ENCODE results near the gene MED12L.

MED12L gene

DNA sequence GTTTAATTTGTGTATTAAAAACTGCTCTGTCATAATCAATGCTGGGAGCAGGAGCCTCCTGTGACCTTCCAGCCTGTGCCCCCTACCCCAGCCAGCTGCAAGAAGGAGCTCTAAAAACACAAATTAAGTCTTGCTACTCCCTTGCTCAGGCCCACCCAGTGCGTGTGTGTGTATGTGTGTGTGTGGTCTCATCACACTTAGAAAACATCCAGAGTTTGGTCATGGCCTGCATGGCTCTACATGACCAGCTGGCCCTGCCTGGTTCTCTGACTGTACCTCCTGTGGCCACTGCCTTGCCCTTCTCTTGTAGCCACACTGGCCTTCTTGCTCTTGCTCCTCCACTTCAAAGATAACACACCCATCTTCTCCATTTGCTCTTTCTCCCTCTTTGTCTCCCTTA lies 179.1 kb downstream of the MED12L start:
- DNase-seq, result no peak

DNA sequence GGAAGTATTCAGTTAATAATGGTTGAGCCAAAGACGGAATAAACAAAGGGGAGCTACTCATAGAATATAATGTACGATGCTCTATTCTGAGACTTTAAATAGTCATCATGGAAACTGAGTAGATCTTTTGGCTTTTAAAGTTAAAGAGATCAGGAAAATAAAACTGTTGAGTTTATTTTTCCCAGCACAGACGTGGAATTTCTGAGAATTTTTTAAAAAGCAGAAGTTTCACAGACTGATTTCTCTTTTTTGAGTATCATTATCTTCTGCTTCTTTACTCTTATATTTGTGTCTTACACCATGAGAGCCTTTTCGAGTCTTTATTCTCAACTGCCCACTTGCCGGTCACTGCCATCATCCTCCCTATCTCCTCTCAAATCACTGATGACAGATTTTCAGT lies 179.7 kb downstream of the MED12L start:
- no peak for DNase-seq

DNA sequence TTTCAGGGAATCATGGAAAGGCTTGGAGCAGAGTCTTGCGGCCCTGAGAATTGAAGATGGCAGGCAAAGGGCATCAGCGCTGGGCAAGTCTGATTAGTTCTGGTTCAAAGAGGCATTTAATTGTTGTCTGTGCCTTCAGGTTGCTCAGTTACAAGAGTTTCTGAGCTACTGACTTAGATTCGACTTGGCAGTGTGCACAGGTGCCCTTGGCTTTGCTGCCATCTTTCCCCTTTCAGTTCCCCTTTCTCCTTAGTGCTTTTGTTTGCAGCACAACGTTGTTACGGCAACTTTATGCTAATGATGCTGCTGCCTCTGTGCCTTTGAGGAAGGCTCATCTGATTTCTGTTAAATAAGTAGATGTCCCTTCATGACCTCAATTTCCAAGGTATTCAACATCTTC lies 180.4 kb downstream of the MED12L start:
- DNase-seq, result peak; percentile 37

DNA sequence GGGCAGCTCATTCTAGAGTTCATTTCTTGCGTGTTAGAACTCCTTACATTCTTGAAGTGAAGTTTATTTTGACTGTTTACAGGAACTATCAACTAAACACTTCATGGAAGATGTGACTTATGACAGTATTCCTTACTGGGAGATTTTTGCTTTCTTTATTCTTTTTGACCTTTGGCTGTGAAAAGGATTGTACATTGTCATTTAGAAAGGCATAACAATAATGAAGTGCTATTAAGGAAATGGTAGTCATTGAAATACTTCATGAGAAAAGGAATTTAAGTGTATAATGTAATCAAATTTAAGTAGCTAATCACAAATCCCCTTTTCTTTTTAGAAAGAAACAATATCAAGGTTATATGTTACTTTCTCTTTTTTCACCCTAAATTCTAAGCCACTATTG lies 181.6 kb downstream of the MED12L start:
- no peak for DNase-seq

DNA sequence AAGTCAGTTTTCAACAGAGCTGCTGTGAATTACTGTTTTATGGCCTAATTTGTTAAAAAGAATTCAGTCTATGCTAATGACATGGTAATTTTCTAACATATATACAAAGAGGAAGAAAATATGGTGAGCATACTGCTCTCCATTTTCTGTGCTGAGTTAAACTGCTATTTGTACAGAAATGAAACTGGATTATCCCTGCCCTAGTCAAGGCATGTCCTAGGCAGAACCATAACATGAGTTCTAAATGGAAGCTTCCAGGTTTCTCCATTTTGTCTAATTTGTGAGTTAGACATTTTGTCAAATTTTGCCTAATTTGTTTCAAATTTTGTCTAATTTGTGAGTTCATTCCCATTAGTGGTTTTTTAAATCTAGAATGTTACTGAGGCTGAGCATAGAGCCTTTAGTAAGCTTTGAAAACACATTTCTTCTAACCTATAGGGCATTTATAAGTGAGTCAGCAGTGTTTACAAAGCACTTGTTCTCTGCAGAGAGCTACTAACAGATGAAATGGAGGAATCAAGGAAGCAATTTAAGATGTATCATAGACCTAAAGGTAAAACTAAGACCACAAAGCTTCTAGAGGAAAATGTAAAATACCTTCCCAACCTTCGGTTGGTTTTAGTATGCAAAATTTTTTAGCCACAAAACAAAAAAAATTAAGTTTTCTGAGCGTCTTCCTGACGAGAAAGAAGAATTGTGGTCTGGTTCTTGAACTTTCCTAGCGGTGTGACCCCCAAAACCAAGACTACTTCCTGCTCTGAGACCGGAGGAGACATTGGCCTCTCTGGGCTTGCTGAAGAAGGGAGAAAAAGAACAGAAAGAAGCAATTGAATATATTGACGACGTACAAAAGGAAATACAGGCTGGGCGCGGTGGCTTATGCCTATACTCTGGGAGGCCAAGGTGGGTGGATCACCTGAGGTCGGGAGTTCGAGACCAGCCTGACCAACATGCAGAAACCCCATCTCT lies 183.1 kb downstream of the MED12L start:
- DNase-seq, result no peak

DNA sequence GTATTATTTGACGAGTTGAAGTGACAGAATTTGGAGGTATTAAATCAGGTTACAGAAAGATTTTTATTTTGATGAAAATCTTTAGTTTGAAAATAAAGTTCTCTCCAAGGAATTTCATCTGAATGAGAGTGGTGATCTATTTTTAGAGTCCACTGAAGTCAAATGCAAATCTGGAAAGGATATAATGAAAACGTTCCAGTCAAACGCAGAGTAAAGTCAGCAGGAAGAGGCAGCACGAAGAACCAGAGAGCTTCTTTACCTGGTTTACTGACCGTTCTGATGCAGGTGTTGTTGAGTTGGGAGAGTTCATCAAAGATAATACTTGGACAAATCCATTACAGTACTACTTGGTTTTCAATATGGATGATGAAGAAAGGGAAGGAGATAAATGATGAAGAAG lies 184.2 kb downstream of the MED12L start:
- no peak for DNase-seq

DNA sequence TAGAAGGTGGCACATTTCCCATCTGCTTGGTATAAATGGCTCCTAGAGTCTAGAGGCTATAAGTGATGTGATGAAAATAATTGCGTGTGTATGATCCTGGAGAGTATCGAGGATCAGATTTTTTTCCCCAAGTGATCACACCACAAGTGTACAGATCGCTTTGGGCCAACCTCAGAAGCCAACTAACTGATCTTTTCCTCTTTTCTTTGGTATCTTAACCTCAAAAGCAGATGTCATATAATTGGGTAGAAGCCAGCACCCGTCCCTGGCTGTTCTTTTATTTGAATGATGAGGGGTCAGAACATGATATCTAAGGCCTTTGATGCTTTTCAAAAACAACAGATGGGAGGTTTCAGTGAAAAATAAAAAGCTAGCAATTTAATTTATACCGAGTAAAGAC lies 189.6 kb downstream of the MED12L start:
- DNase-seq, result no peak

DNA sequence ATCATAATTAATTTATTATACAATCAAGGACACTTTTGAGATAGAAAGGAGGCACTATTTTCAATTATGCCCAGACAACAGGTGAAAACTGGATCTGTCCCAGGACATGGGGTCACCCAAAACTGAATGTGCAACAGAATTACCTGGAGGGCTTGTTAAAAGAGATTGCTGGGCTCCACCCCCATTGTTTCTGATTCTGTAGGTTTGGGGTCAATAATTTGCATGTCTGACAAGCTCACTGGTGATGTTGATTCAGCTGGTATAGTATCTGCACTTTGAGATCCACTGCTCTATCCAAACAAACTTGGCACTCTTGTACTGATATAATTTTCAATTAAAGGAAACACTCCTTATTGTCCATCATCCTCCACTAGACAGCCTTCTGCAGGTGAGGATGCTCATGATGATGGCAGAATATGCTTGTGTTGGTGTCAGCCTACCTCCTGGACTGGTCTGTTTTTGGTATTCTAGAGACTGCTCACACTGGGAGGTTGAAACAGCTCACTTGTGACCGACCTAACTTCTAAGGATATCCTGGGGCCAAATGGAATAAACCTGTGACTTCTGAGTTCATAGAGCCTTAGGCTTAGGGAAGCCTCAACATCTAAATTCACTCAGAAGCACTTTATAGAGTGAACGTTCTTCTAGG lies 190.7 kb downstream of the MED12L start:
- no peak for DNase-seq

DNA sequence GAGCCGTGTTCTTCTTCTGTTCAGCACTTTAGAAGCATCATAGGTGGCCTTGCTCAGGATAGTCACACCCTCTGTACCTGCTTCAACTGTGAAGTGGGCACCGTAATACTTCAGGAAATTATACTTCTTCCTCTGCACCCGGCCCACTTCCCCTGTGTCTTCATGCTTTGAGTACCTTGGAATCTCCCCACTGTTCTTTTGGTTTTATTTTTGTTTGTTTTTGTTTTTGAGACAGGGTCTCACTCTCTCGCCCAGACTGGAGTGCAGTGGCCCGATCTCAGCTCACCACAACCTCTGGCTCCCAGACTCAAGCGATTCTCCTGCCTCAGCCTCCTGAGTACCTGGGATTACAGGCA lies 191.2 kb downstream of the MED12L start:
- DNase-seq, result no peak

DNA sequence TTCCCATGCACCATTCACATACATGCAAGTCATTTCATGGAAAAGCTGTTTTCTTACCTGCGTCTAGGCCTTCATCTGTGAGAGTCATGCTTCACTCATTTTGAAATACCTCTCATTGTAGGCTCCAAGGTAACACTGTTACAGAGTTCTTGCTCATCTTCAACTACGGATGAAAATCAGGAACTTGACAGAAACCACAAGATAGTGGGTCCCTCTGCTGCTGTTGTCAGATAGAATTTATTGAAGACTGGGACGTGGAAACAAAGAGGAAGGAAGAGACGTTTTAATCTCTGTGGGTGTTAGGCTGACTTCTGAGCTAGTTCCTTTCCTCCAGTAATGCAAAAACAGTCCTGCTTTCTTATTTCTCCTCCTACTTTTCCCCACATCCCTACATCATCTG lies 192.8 kb downstream of the MED12L start, which contains the start of gene P2RY14:
P2RY14 (minus strand) TSS at position 313 of the 400 bp plus-strand sequence. CDS start 64,226 bp downstream, outside the sequence.
- DNase-seq, result no peak

DNA sequence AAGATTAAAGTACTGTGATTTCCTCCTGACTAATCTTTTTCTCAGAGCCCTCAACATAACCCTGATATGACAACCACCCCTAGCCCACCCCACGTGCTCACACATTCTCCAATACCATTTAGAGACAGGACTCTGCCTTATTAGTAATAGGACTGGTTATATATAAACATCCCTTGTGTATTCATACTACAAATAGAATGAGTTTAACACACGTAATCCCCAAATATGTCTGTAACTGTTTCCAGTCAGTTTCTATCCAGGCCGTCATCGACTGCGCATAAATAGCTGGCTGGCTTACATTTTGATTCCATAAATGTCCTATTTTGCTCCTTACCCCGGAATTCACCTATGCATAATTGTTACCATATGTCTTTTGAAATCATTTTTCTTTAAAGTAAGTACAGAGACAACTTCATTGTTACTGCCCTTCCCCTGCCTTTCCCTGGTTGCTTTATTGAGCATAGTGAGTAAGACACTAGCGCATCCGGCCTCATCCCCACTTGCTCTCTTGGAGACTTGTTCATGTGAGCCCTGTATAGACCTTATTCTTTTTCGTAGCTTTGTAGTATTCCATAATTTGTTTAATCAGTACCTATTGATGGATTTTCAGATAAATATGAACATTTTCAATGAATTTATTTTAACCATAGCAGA lies 196.3 kb downstream of the MED12L start:
- peak; percentile 59 for DNase-seq

DNA sequence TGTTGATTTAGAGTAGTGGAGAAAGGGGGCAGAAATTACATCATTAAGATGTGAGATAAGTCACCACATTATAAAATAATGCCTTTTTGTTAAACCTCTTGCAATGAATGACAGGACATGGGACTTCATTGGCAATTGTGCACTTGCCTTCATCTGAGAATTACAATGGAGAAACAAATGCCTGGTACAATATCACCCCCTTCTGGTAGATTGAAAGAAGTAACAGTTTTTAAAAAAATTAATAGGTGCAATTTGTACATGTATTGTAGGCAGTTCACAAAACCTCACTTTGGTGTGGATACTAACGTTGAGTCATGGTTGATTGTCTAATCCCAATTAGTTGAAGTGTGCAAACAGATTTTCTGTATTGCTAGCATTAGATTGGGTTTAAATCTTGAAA lies 197.5 kb downstream of the MED12L start:
- DNase-seq, result no peak

DNA sequence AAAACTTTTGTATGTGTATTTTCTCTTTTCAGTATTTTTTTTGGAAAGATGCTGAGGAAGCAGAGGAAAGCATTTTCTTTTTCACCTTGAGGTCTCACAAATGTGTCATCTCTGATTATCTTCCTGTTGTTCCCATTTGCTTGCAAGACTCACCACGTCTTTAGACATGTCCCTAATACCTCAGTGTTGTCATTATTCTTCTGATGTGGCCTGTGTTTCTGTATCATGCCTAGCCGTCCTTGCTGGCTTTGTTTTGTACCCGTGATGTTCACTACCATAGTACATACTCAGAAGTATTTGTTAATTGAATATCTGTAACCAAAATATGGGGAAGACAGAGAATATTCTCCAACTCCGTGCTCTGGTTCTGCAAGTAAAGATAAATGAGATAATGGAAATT lies 197.9 kb downstream of the MED12L start:
- no peak for DNase-seq

DNA sequence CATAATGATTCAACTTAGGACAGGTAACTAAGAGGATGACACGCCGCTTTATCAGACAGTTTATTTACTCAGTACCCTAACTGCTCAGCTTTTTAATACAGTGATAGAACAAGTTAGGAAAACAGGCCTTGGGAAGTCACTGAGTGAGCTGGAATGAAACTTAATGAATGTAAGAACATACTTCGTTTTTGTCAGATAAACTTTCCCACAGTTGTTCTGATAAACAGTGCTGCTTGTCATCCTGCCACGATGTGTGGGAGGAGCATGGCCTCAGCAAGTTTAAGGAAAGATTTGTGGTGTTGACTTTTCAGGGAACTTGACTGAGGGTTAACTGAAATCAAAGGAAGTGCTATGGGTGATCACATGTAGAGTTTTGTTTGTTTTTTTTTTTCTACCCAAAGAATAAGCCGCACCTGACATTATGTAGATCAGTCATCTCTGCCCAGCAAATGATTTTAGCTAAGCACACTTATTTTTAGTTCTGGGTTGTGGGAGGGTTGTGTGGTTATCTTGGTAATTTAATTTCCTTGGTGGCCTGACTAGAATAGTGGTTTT lies 198.5 kb downstream of the MED12L start:
- DNase-seq, result no peak

DNA sequence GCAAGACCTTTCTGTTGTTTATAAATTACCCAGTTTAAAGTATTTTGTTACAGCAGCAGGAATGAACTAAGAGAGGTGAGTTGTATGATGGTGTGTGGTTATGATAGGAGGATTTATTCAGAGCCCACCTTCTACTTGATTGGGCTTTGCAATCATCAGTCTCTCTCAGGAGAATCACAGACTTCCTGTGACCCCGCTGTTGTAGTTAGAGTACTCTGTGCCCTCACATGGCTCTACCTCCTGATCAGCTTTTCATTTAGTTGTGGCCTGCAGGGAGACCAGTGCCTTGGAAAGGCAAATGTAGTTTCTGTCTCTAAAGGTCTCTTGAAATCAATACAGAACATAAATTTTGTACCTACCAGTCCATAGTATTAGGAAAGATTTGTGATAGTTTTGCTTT lies 200.5 kb downstream of the MED12L start:
- DNase-seq, result no peak

DNA sequence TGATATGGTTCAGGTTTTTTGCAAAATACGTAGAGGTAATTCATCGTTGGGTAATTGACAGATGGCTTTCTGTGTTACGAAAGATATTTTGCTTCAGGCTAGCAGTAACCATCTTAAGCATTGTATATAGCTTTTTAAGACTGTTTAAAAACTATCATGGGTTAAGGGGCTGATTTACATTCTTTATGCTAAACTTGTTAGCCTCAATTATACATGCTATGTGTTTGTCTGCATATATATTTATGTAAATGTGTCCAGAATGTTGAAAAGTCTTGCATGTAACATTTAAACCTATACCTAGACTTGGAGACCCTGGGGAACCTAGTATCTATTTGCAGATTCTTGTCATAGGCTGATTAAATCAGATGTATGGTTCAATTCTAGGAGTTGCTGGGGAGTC lies 204.0 kb downstream of the MED12L start:
- DNase-seq, result no peak

DNA sequence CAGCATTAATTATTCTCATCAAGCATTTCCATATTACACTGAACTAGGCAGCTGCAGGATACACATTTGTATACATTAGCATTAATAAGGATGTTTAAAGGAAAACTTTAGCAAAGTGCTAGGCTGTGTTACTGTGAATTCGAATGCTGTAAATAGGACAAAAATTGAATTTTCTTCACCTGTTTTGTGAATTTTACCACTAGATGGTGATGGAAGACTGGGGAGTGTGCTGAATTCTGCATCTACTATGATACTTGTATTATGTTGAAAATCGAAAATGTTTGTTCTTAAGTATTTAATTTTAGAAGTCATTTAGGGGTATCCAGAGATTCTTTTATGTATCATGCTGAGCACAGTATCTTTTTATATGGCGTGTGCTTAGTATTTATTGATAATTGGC lies 205.2 kb downstream of the MED12L start:
- no peak for DNase-seq

DNA sequence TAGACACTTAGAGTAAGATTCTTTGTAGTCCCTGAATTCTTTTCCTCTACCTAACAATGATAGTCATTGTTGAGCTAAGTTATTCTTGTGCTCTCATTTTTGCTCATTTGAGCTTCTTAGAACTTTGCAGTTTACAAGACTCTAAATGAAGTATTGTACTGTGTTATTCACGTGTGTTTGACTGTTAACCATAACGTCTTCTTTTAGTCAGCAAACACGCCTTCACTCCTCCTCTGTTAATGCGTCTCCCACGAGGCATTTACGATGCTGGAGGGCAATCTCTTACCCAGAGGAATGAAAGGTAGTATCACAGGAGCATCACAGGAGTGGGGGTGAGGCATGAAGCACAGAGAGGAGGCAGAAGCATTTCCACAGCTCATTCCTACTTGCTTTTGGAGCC lies 207.7 kb downstream of the MED12L start:
- no peak for DNase-seq

DNA sequence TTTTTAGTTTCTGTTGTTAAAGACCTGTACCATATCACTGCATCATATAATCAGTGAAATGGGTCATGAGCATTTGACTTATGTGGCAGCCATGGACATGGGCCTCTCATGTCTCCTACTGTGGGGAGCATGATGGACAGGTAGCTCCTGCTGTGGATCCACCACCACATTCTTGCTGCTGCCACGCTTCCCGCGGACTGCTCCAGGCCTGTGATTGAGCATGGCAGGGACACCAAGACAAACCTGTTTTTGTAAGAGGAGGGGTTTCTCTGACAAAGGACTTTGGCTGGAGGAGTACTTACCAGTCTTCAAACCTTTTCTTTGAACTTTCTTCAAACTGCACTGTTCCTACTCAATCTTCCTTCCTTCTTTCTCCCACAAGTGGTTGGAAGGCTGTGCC lies 210.8 kb downstream of the MED12L start:
- DNase-seq, result no peak

DNA sequence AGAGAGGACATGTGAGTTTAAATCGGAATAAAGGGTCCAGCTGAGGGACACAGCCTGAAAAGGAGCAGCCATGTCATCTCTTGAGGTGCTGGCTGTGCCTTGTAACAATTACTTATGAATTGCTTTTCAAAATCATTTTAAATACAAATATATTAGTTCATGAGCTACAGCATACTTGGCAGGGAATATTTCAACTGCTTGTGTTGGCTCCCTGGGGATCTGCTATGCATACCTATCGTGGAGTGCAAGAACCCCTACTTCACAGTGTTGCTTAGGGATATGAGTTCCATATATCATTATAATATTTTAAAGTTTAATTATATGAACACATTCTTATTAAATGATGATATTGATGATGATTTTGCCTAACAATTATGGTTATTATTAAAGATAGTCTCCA lies 212.0 kb downstream of the MED12L start:
- DNase-seq, result no peak

DNA sequence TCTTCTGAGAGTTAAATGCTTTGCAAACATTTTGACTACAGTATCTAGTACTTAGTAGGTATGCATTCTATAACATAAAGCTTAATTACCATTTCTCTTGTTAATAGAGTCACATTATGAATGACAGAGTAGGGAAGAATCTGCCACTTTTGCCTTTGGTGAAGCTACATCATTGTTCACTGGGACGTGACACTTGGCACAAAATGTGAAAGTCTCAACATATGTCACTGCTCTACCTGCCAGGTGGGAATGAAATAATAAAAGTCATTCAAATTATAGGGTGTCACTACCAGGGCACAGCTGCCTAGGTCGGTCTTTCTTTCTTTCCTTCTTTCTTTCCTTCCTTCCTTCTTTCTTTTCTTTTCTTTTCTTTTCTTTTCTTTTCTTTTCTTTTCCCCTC lies 213.5 kb downstream of the MED12L start:
- no peak for DNase-seq

DNA sequence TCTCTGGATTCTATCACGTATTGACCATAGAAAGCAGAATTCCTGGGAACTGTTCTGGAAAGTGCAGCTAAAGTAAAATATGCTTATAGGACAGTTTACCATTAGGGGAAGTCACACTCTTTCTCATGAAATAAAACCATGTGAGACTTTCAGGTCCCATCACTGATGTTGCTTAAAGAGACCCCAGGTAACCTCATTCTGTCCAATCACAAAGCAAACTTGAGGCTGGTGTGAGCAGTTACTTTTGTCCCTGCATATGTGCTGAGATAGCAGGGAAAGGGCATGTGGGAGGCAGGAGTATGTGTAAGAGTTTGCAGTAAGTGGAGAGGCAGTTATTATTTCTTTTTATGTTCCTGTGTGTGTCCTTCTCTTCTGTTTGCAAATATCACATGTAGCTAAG lies 215.1 kb downstream of the MED12L start:
- DNase-seq, result no peak

DNA sequence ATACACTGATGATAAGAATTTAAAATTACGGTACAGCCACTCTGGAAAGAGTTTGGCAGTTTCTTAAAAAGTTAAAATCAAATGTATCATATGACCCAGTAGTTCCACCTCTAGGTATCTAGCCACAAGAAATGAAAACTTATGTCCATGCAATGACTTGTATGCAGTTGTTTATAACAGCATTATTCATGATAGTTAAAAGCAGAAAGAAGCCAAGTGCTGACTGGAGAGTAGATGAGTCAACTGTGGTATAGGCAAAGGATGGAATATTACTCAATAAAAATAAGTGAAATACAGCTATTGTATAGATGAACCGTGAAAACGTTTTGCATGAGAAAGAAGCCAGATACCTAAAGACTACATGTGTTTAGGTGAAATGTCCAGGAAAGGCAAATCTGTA lies 216.3 kb downstream of the MED12L start:
- no peak for DNase-seq

DNA sequence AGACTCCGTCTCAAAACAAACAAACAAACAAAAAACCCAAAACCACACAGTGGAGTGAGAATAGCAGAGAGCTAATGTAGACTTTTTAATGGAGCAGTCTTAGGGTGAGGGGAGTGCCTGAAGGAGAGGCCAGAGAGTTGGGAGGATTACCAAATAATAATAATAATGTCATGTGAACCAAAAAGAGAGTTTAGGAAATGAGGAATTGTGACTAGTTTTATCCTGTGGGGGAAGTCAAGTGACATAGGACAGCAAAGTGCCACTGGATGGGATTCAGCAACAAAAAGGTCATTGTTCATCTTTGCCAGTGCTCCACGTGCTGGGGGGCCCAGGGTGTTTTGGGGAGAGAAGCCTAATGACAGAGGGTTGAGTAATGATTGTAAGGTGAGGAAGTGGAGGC lies 218.3 kb downstream of the MED12L start:
- DNase-seq, result no peak
